ENCODE data around the gene GMPR2. TPM values are rescaled to one million over a fixed set of nuclear protein-coding genes. Genes with fewer than 3 reads are reported as not detected.

The GMPR2 gene
- total RNA-seq, 1 donor from 2014 or later: 98.4 TPM

GRCh38 chr14:24226473-24226872 lies 6.3 kb upstream of the GMPR2 start:
- H3K27ac ChIP-seq: no peak overlapping the region
- peaks cover 7% of the 10 kb centered on the region for H3K4me1 Mint-ChIP-seq
- peaks cover 8% of the 10 kb centered on the region for H3K4me1 ChIP-seq
- H3K36me3 Mint-ChIP-seq: peaks cover 6% of the 10 kb centered on the region
- H3K4me2 ChIP-seq: no peak overlapping the region
- no peak overlapping the region for H3K9ac ChIP-seq
- peaks cover 34% of the 10 kb centered on the region for H4K20me1 ChIP-seq (ENCODE audit: low read depth)
- TF ChIP-seq CTCF (IDR thresholded peaks at IDR 0.05): no peak
- TF ChIP-seq EZH2phosphoT487 (IDR thresholded peaks at IDR 0.05): no peak
- TF ChIP-seq EZH2 (IDR thresholded peaks at IDR 0.05): no peak
- DNase-seq (ENCODE audit: low spot score): no peak
- H3K27me3 ChIP-seq: no peaks in the 10 kb centered on the region
- no peaks in the 10 kb centered on the region for H3K9me3 Mint-ChIP-seq
- H3K79me2 ChIP-seq (ENCODE audit: low read depth): peaks cover 98% of the 10 kb centered on the region
- no peaks in the 10 kb centered on the region for H3K27me3 Mint-ChIP-seq (ENCODE audit: insufficient read depth, low read depth)
- H3K4me3 Mint-ChIP-seq: no peak overlapping the region
- H3K27ac Mint-ChIP-seq: no peak overlapping the region
- H3K9me3 ChIP-seq (ENCODE audit: low read depth): no peaks in the 10 kb centered on the region
- H3K36me3 ChIP-seq: no peaks in the 10 kb centered on the region
- H3K4me3 ChIP-seq: no peak overlapping the region
- H3F3A ChIP-seq (ENCODE audit: low read depth): peaks cover 6% of the 10 kb centered on the region
- H2AFZ ChIP-seq (replicated peaks): no peak overlapping the region

GRCh38 chr14:24228902-24229301 lies 3.8 kb upstream of the GMPR2 start:
- no peaks in the 10 kb centered on the region for H3K9me3 Mint-ChIP-seq
- TF ChIP-seq EZH2 (IDR thresholded peaks at IDR 0.05) (no peak), EZH2phosphoT487 (IDR thresholded peaks at IDR 0.05) (no peak), CTCF (IDR thresholded peaks at IDR 0.05) (no peak)
- H3K4me1 Mint-ChIP-seq: peaks cover 17% of the 10 kb centered on the region
- no peak for DNase-seq (ENCODE audit: low spot score)
- Histone ChIP-seq H3K4me2 (no peak overlapping the region), H3K79me2 (ENCODE audit: low read depth) (peaks cover 90% of the 10 kb centered on the region), H3K4me1 (peaks cover 15% of the 10 kb centered on the region), H3K27me3 (no peaks in the 10 kb centered on the region), H3K4me3 (no peak overlapping the region), H3K9me3 (ENCODE audit: low read depth) (no peaks in the 10 kb centered on the region), H3F3A (ENCODE audit: low read depth) (peaks cover 18% of the 10 kb centered on the region), H4K20me1 (ENCODE audit: low read depth) (peaks cover 26% of the 10 kb centered on the region), H3K9ac (no peak overlapping the region), H2AFZ (replicated peaks) (no peak overlapping the region), H3K36me3 (no peaks in the 10 kb centered on the region), H3K27ac (no peak overlapping the region)
- no peaks in the 10 kb centered on the region for H3K27me3 Mint-ChIP-seq (ENCODE audit: insufficient read depth, low read depth)
- H3K4me3 Mint-ChIP-seq: no peak overlapping the region
- peaks cover 6% of the 10 kb centered on the region for H3K36me3 Mint-ChIP-seq
- no peak overlapping the region for H3K27ac Mint-ChIP-seq

GRCh38 chr14:24231263-24232120 lies 1.2 kb upstream of the GMPR2 start:
- Histone ChIP-seq H3K79me2 (ENCODE audit: low read depth) (peaks cover 73% of the 10 kb centered on the region), H3K4me3 (peak overlapping the region; percentile 87), H2AFZ (replicated peaks) (peak overlapping the region; percentile 100), H3K9me3 (ENCODE audit: low read depth) (no peaks in the 10 kb centered on the region), H4K20me1 (ENCODE audit: low read depth) (peaks cover 18% of the 10 kb centered on the region), H3F3A (ENCODE audit: low read depth) (peaks cover 18% of the 10 kb centered on the region), H3K4me2 (peak overlapping the region; percentile 93), H3K36me3 (no peaks in the 10 kb centered on the region), H3K27me3 (no peaks in the 10 kb centered on the region), H3K4me1 (peaks cover 15% of the 10 kb centered on the region), H3K9ac (peak overlapping the region; percentile 88), H3K27ac (no peak overlapping the region)
- H3K27me3 Mint-ChIP-seq (ENCODE audit: insufficient read depth, low read depth): no peaks in the 10 kb centered on the region
- peak overlapping the region; percentile 100 for H3K4me3 Mint-ChIP-seq
- no peak for DNase-seq (ENCODE audit: low spot score)
- H3K9me3 Mint-ChIP-seq: no peaks in the 10 kb centered on the region
- TF ChIP-seq CTCF (IDR thresholded peaks at IDR 0.05): no peak
- no peak for TF ChIP-seq EZH2 (IDR thresholded peaks at IDR 0.05)
- TF ChIP-seq EZH2phosphoT487 (IDR thresholded peaks at IDR 0.05): no peak
- peaks cover 23% of the 10 kb centered on the region for H3K4me1 Mint-ChIP-seq
- H3K36me3 Mint-ChIP-seq: peaks cover 6% of the 10 kb centered on the region
- H3K27ac Mint-ChIP-seq: peak overlapping the region; percentile 37
